NCI-H2107 treated with DMSO at 0.1 percent for 48 hours (cell line): ENCODE data around the gene CEP41.

Source experiments
- DNase-seq: peaks from one replicate; lab custom pipeline; 2025; ENCODE audit not compliant: unreplicated experiment; lab: John Stamatoyannopoulos, UW

Gene CEP41

GRCh38 chr7:130440527-130441365 lies at the start of gene CEP41:
CEP41 (minus strand) TSS chr7:130441016; CDS start chr7:130440966, 50 bp downstream.
- DNase-seq = peak; percentile 96

DNA sequence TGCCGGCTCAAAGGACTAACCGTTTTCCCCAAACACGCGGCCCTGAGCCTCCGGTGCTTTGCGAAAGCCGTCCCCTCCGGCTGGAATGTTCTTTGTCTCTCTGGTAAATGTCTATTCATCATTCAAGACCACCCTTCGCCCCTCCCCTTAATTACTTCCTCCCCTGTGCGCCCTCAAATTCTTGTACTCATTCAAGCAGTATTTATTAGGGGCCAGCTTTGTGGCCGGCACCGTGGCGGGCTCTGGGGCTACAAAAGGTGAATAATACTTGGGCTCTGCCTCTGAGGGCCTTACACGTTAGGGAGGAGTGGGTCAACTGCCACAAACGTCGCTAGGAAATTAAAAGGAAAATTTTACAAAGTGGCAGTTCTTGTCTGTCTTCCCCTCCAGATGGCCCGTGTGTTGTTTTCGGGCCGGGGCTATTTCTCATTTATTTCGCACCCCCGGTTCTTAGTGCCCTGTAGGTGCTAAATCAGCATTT lies 49.5 kb upstream of the CEP41 start:
- DNase-seq = no peak

DNA sequence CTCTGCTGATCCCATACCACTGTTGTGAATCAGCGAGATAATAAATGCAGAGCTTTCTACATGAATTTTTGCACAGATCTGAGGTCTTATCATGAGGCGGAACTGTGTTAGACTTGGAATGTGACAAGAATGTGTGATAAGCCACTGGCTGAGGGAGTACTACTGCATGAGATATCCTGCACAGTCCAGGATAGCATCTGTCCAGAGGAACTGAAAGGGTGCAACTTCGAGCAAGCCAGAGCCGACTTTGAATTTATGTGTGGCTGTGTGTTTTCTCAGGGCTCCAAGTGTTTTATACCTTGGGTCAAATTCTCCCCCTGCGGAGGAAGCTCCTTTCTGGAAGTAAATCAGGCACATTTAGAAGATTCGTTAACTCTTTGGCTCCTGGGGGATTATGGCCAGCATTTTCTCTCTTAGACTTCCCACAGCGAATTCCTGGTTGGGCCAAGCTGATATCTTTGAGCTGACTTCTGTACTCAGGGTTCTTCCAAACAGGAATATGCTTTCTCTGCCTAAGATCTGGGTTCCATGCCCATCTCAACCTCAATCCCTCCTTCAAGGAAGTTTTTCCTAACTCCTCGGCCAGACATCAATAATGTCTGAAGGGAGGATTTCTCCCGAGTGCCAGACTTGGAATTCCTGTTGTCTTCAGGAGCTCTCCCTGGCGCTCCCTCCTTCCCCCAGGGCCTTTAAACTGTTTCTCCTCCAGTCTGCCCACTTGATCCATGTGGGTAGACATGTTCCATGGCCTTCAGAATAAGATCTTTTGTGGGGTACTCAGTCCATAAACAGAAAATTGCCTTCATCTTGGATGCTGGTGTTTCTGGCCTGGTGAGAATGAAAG lies 48.5 kb upstream of the CEP41 start:
- DNase-seq = no peak

DNA sequence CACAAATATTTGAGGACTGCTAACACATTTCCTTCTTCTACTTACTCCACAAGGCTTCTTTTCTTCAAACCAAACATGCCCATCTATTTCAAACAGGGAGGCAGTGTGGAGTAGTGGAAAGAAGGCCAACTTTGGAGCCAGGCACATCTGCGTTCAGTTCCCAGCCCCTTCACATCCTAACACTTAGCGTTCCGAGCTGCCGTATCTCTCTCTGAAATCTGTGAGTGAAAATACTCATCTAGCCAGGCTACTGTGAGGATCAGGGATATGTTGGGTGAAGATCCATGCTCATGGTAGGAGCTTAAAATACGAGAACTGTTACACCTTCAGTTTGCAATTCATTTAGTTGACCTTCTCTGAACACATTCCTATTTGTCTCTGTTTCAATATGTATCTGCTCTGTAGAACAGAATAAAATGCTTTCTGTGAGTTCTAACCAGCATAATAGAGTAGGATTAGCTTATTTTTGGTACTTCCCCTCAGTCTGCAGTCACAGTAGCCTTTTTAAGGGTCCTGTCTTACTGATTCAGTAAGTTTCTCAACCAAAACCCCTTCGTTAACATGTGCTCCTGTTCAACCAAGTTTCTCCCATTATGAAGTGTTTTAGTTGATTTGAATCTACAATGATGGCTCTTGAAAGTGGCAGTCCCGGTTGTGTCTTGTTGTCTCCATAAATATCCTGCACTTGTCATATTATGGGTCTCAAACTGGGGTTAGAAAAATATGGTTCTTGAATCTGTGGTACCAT lies 47.8 kb upstream of the CEP41 start:
- no peak for DNase-seq

GRCh38 chr7:130486954-130487436 lies 46.2 kb upstream of the CEP41 start:
- DNase-seq = no peak

GRCh38 chr7:130486114-130486953 lies 45.5 kb upstream of the CEP41 start:
- no peak for DNase-seq

DNA sequence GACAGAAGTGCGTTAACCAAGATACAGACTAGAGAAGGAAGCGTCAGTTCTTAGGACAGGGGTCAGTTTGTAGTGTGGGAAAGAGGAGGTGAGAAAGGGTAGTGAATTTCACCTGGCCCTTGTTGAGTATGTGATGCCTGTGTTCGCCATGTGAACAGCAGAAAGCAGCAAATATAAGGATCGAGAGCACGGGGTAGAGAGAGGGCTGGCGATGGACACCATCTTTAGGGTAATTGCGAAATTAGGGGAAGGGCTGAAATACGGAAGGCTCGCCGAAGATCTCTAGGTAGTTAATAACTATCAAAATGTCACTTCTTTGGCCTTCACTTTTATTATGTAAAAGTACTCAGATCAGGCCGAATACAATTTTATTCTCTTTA lies 44.9 kb upstream of the CEP41 start:
- no peak for DNase-seq

DNA sequence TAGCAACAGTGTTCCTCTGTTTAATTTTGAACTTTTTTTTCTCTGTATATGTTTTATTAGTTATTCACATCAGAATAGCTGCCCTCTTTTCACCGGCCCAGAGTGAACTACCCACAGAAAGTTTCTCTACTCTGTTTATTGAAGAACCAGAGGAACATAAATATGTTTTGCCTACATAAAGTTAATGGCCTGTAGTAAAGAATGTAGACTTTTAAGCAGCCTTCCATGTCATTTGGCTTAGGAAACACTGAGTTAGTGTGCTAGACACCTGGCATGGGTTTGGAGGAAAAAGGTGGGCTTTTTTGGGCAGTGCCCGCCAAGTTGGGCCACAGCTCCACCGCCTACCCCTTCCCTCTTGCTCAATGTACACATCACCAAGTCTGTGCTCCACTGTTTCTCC lies 42.2 kb upstream of the CEP41 start:
- DNase-seq = no peak

- DNase-seq = no peak
These were observed 41.1 kb upstream of the CEP41 start for GRCh38 chr7:130481898-130482297.

- no peak for DNase-seq
These were observed 39.0 kb upstream of the CEP41 start for GRCh38 chr7:130479716-130480400.

- DNase-seq = no peak
These were observed 38.2 kb upstream of the CEP41 start for GRCh38 chr7:130478991-130479390.

DNA sequence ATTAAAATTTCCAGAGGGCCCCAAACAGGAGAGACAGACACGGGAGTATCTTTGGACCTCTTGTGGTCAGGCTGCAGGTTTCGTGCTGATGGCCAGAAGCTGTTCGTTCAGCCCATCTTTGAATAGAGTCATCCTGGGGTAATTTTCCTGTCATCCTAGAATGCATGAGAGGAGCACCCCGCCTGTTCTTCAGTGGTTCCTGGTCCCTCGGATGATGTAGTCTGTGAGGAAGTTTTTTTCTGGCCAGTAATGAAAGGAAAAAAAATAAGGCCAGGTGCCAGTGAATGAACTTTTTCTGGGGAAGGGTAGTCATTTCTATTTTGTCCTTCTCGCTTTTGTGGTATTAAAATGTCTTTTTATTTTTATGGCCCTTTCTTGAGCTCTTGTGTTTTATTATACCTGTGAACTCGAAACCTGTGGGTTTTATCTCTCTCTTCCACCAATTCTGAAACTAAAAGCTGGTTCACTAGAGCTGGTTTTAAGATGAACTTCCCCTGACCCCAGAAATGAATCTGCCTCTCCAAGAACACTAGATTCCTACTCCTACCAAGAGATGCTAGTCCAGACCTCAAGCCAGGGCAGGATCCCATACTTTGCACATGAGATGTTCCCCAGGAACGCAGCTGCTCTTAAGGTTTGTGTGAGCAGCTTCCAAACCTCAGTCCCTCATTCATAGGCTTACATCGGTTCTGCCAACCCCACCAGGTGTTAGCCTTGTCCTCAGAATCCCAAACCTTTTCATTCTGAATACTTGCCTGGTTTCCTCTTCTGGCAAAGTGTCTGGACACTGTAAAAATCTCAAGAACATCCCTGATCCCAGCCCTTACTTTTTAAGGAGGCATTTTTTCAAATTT lies 35.7 kb upstream of the CEP41 start:
- DNase-seq = peak; percentile 21

DNA sequence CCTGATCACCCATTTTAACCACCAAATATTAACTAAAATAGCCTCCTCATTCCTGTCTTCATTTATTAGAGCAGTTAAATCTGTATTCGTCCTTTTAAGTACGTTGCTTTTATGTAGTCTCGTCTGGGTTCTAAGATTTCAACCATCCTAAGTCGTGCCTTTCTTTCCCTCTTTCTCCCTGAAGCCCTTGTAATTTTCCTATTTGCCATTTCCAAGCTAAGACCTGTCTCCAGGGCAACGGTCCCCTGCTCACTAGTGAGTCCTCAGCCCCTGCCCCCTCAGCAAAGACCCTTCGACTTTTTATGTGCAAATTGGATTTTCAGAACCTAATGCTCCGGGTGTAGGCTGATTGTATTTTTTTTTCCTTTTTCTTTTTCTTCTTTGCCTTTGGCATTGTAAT lies 35.0 kb upstream of the CEP41 start:
- peak; percentile 16 for DNase-seq

- peak; percentile 24 for DNase-seq
These were observed 33.1 kb upstream of the CEP41 start for GRCh38 chr7:130473876-130474275.

- no peak for DNase-seq
These were observed 32.5 kb upstream of the CEP41 start for GRCh38 chr7:130473289-130473688.

GRCh38 chr7:130471974-130472373 lies 31.2 kb upstream of the CEP41 start:
- no peak for DNase-seq

DNA sequence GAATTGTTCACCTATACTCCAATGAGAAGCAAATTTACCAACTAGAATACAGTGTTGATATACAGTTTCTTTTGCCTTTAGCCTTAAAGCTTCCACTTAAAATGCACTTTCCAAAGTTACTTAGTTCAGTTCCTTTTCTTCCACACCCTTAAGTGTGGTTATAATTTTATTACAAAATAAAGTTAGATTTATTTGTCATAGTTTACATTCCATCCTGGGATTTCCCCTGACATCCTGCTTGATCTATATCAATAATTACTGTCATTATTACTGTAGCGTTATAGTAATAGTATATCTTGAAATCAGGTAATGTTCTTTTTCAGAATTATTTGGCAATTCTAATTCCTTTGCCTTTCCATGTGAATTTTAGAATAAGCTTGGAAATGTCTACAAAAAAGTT lies 27.8 kb upstream of the CEP41 start:
- no peak for DNase-seq

GRCh38 chr7:130463553-130464434 lies 23.0 kb upstream of the CEP41 start:
- no peak for DNase-seq
